HG03439 (cell line): ENCODE results near the gene CRNKL1.
A peak's percentile ranks its signal among the peaks of the same experiment; 100 is the strongest.

Source experiments
- ATAC-seq: cut with Tn5 transposase; IDR thresholded peaks from one replicate; pipeline ENCODE4 v1.9.1; 2021; ENCODE audit warnings: mild to moderate bottlenecking, moderate library complexity; ENCODE audit not compliant: unreplicated experiment

Gene CRNKL1

GRCh38 chr20:20052074-20052970 is at the start of gene CRNKL1, which contains the start of gene CFAP61:
TSS of gene CRNKL1 (minus strand) at chr20:20052466. CDS start at chr20:20052342, 124 bp downstream.
TSS of gene CFAP61 (plus strand) at chr20:20052532. CDS start at chr20:20056654, 4,122 bp downstream.
- ATAC-seq, result peak; percentile 96

GRCh38 chr20:20100881-20101280 is 48.6 kb upstream of the CRNKL1 start:
- ATAC-seq, result no peak

GRCh38 chr20:20096421-20096820 is 44.2 kb upstream of the CRNKL1 start:
- ATAC-seq, result no peak

- ATAC-seq, result no peak
Measured at GRCh38 chr20:20095114-20095872, 43.0 kb upstream of the CRNKL1 start.

- ATAC-seq, result no peak
Measured at GRCh38 chr20:20094410-20094809, 42.1 kb upstream of the CRNKL1 start.

GRCh38 chr20:20092827-20093226 is 40.6 kb upstream of the CRNKL1 start:
- no peak for ATAC-seq

GRCh38 chr20:20089939-20090338 is 37.7 kb upstream of the CRNKL1 start:
- no peak for ATAC-seq

- ATAC-seq, result no peak
Measured at GRCh38 chr20:20089018-20089417, 36.8 kb upstream of the CRNKL1 start.

- ATAC-seq, result no peak
Measured at GRCh38 chr20:20085812-20086211, 33.5 kb upstream of the CRNKL1 start.

- ATAC-seq, result no peak
Measured at GRCh38 chr20:20085071-20085470, 32.8 kb upstream of the CRNKL1 start.

GRCh38 chr20:20084296-20084752 is 32.1 kb upstream of the CRNKL1 start:
- no peak for ATAC-seq

- ATAC-seq, result no peak
Measured at GRCh38 chr20:20083807-20084206, 31.5 kb upstream of the CRNKL1 start.

GRCh38 chr20:20079102-20079784 is 27.0 kb upstream of the CRNKL1 start:
- no peak for ATAC-seq

- ATAC-seq, result no peak
Measured at GRCh38 chr20:20078041-20078440, 25.8 kb upstream of the CRNKL1 start.

GRCh38 chr20:20076297-20077065 is 24.2 kb upstream of the CRNKL1 start:
- no peak for ATAC-seq

GRCh38 chr20:20075032-20075431 is 22.8 kb upstream of the CRNKL1 start:
- no peak for ATAC-seq

GRCh38 chr20:20073801-20074371 is 21.6 kb upstream of the CRNKL1 start:
- no peak for ATAC-seq

- ATAC-seq, result no peak
Measured at GRCh38 chr20:20070871-20071726, 18.8 kb upstream of the CRNKL1 start.

GRCh38 chr20:20065361-20065760 is 13.1 kb upstream of the CRNKL1 start:
- ATAC-seq, result no peak
